Measurements from ENCODE around the gene GPR85. TPM values are rescaled to one million over a fixed set of nuclear protein-coding genes. Genes with fewer than 3 reads are reported as not detected.
"Not testable (repeated sequence)": the region's sequence is repeated elsewhere in the genome, so short reads cannot be mapped to it uniquely, and the experiment has no call there.

Gene GPR85
- total RNA-seq, 1 donor from 2014 or later: not detected

DNA sequence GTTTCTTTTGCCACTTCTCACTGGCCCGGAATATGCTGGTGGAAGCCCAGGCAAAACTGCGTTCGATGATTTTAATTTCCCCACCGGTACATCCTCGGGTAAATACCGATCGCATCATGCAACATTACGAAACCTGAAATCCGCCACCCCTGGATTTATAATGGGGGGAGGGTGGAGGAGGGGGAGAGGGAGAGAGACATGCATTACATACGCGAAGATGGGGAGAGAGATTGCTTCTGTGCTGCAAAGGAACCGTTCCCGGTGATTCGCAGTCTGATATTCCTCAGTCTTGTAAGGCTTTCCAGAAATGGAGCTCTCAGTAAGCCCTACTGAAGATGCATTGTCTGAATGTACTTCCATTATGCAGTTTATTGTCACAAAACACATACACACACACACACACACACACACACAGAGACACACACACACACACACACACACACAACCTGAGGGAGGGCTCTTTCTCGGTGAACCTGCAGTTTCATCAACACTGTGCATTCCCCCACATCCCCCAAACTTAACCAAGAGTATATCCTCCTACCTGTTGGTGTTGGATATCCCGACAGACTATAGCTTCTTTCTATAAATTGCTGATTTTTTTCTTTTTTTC, 741 bp downstream of the GPR85 start:
- intact Hi-C loops (cut with micrococcal nuclease): no loop called here

GRCh38 chr7:113084496-113085172, 2.0 kb downstream of the GPR85 start:
- intact Hi-C loops (cut with micrococcal nuclease): no loop called here

DNA sequence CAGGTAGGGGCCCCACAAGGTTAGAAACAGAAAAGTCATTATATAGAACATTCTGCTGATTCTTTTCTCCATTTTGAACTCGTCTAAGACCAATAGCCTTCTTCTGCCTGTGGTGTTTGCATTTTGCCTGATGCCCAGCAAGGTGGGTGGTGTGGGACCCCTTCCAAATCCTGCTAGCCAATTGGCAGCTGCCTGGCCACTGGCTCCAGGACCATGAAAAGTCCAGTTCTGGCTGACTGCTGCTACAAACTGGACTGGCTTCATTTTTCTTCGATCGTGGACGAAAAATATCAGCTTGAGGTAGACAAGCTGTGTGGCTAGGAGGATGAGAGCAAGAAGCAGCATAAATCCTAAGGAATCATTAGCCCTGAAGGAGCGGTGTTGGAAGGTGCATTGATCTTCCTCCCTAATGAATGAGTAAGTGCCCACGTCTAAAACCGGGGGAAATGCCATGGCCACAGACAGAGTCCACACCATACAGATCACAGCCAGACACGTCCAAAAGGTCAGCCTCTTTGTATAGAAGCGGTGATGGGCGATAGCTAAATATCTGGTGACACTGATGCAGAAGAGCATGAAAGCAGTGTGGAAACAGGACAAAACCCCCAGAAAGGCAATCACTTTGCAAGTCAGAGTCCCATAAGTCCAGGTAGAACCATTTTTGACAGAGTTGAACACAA, 2.7 kb downstream of the GPR85 start:
- intact Hi-C loops (cut with micrococcal nuclease): no loop called here

GRCh38 chr7:113083132-113083815, 3.4 kb downstream of the GPR85 start:
- intact Hi-C loops (cut with micrococcal nuclease): no loop called here

- intact Hi-C loops (cut with micrococcal nuclease): no loop called here
Measured at GRCh38 chr7:113078331-113078730, 8.3 kb downstream of the GPR85 start.

DNA sequence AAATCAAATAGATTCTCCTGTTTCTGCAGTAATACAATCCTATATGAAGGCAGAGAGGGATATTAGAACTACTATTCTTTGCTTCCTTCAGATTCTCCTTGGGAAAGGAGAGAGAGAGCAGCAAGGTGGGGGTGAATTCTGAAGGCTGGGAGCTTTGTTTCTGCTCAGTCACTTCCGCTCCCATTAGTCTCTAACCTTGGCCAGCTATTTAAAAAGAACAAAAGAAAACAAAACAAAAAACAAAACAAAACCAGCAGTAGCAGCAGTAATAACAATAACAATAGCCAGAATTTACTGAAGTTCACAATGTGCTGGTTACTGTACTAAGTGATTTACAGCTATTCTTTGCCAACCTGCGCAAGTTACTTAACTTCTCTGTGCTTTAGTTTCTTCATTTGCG, 9.9 kb downstream of the GPR85 start:
- intact Hi-C loops (cut with micrococcal nuclease): no loop called here

- intact Hi-C loops (cut with micrococcal nuclease): no loop called here
Measured at GRCh38 chr7:113071465-113071864, 15.2 kb downstream of the GPR85 start.

- intact Hi-C loops (cut with micrococcal nuclease): no loop called here
Measured at GRCh38 chr7:113062499-113062898, 24.1 kb downstream of the GPR85 start.

GRCh38 chr7:113060100-113060499, 26.5 kb downstream of the GPR85 start:
- intact Hi-C loops (cut with micrococcal nuclease): no loop called here

DNA sequence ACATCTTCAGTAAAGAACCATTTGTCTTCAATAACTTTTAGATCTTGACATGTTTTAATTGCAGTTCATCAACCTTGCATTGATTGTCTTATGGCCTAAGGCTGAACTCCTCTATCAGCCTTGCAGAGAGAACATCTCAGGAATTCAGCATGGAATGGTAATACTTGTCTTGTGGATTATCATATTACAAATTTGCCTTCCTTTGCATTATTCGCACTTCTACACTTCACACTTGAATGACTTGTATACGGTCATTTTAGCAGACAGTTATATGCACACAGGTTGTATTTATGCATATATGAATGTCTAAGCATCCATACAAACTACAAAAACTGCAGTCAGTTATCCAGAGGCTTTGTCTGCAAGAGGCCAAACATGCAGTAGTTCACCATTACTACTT, 31.7 kb downstream of the GPR85 start:
- intact Hi-C loops (cut with micrococcal nuclease): no loop called here

DNA sequence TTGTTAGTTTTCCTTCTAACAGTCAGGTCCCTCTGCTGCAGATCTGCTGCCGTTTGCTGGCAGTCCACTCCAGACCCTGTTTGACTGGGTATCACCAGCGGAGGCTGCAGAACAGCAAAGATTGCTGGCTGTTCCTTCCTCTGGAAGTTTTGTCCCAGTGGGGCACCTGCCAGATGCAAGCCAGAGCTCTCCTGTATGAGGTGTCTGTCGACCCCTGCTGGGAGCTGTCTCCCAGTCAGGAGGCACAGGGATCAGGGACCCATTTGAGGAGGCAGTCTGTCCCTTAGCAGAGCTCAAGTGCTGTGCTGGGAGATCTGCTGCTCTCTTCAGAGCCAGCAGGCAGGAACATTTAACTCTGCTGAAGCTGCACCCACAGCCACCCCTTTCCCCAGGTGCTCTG, 32.4 kb downstream of the GPR85 start:
- intact Hi-C loops (cut with micrococcal nuclease): not testable (repeated sequence)

- intact Hi-C loops (cut with micrococcal nuclease): not testable (repeated sequence)
Measured at GRCh38 chr7:113049221-113049620, 37.4 kb downstream of the GPR85 start.

DNA sequence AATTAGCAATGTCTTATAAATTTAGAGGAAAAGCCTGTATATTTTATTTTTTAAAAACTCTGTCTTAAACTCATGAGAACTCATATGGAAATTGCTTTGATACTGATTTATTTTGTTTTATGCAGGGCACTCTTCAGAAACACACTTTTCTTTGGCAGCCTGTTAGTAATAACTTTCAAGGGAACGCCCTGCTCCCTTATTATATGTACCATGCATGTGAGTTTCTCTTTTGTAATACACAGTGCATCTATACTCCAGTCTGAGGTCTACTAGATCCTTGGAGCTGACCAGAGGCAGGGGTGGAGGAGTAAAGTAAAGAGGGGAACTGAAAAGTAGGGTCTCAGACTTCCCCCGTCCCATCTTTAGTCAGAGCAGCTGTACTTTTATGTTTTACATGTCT, 40.2 kb downstream of the GPR85 start:
- intact Hi-C loops (cut with micrococcal nuclease): no loop called here

DNA sequence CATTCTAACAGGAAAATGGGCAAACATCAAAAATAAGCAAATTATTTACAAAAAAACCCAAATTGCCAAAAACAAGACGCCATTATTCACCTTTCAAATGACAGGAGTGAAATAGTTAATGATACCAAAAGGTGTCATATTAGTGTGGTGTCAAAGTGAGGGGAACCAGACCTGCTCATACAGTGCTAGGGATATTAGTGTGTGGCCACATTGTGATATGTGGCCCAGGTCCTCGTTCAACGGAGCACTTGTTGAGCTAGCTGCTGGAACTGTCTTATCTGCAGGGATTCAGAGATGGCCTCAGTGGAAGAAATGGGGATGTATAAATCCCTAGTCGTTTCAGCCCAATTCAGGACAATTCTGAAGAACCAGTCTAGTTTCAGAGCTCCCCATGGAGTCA, 41.2 kb downstream of the GPR85 start:
- intact Hi-C loops (cut with micrococcal nuclease): no loop called here

GRCh38 chr7:113044394-113044793, 42.2 kb downstream of the GPR85 start:
- intact Hi-C loops (cut with micrococcal nuclease): no loop called here

DNA sequence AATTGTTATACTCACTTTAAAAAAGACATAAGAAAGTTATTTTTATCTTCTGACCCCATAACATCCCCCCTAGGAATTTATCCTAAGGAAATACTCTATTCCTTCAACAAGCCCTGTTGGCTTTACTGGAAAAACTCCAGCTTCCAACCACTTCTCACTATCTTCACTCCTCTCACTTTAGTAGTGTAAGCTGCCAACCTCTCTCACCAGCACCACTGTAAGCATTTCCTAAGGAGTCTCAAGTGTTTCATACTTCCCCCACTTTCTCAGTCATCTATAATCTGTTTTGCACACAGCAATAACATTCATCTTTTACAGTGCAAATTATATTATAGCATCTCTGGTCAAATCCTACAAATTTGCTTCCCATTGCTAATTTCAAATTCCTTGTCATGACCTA, 45.8 kb downstream of the GPR85 start:
- intact Hi-C loops (cut with micrococcal nuclease): no loop called here

GRCh38 chr7:113033959-113034358, 52.7 kb downstream of the GPR85 start:
- intact Hi-C loops (cut with micrococcal nuclease): no loop called here

Other genes starting within 250 kb of the GPR85 start
- 24.2 and 24.3 TPM in 2 replicates for gene SMIM30, start 31.7 kb upstream of the GPR85 start, total RNA-seq